HL-60 (cell line): Measurements from ENCODE around the gene ARHGEF6.

Source experiments
- DNase-seq, 2 experiments: peaks; one replicate each; pipeline ENCODE4 v3.0.0-alpha.2; 2010 to 2020; ENCODE audit warnings: low read depth in 1 of 2, low spot score in 1 of 2
- H3K27ac ChIP-seq: fragments of 250-450 bp; sonication (Bioruptor Pico); replicated peaks from 2 replicates; pipeline ENCODE4 v1.5.1; 2020; ENCODE audit warnings: mild to moderate bottlenecking, moderate library complexity
- H3K27me3 ChIP-seq: fragments of 250-450 bp; sonication (Bioruptor Pico); 2 replicates; pipeline ENCODE4 v1.5.1; 2021; ENCODE audit warnings: mild to moderate bottlenecking, moderate library complexity; ENCODE audit not compliant: insufficient read depth, poor library complexity, severe bottlenecking
- H3K4me3 ChIP-seq: replicated peaks from 2 replicates; pipeline ENCODE4 v1.5.1; 2011; ENCODE audit warnings: mild to moderate bottlenecking, control low read depth, low read length; ENCODE audit not compliant: insufficient read depth
- GABPA ChIP-seq: IDR thresholded peaks from 2 replicates; pipeline ENCODE4 v1.6.1; 2012; ENCODE audit warnings: low read depth
- POLR2AphosphoS5 ChIP-seq: IDR thresholded peaks from 2 replicates; pipeline ENCODE4 v1.6.1; 2012; ENCODE audit warnings: low read depth
- SPI1 ChIP-seq: IDR thresholded peaks from 2 replicates; pipeline ENCODE4 v1.6.1; 2012; ENCODE audit warnings: low read depth, mild to moderate bottlenecking, borderline replicate concordance
- TF ChIP-seq, protein P1 (sequence below): IDR thresholded peaks from one replicate; pipeline ENCODE4 v1.5.1; 2011; ENCODE audit warnings: low read length, control low read depth, inconsistent platforms; ENCODE audit not compliant: insufficient read depth
- TF ChIP-seq, protein P2 (sequence below): IDR thresholded peaks from 2 replicates; pipeline ENCODE4 v1.6.1; 2012; ENCODE audit warnings: low read depth; ENCODE audit not compliant: insufficient replicate concordance

The ARHGEF6 gene

DNA sequence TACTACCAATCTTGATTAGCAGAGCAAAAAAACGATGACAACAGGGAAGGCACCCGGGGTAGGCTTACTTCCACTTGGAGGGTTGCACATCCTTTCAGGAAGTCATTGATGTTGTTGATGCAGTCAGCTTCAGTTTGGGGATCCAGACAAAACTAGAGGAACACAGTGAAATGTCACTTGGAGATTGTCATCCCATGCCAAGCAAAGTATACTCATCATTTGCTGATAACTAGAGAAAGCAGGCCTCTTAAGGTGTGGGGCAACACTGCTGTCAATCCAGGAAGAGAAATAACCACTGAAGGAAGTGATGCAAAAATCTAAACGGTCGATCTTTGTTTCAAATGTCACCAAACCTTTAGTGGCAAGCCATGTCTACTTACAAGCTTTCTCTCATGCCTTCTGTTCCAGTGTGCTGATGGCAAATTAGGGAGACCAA lies 1.4 kb downstream of the ARHGEF6 start:
- peak; percentile 55 to 86 for DNase-seq
- no peaks in the 10 kb centered on the region for H3K27me3 ChIP-seq
- H3K27ac ChIP-seq: peak overlapping the region; percentile 93
- TF ChIP-seq, protein P1, sequence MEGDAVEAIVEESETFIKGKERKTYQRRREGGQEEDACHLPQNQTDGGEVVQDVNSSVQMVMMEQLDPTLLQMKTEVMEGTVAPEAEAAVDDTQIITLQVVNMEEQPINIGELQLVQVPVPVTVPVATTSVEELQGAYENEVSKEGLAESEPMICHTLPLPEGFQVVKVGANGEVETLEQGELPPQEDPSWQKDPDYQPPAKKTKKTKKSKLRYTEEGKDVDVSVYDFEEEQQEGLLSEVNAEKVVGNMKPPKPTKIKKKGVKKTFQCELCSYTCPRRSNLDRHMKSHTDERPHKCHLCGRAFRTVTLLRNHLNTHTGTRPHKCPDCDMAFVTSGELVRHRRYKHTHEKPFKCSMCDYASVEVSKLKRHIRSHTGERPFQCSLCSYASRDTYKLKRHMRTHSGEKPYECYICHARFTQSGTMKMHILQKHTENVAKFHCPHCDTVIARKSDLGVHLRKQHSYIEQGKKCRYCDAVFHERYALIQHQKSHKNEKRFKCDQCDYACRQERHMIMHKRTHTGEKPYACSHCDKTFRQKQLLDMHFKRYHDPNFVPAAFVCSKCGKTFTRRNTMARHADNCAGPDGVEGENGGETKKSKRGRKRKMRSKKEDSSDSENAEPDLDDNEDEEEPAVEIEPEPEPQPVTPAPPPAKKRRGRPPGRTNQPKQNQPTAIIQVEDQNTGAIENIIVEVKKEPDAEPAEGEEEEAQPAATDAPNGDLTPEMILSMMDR: no peak
- TF ChIP-seq GABPA (0 out of 2 replicates have a peak, but pooled peaks have one; percentile 19), SPI1 (no peak; the same call in 1 of the 2 replicates), POLR2AphosphoS5 (0 out of 2 replicates have a peak, but pooled peaks have one; percentile 39)
- TF ChIP-seq, protein P2, sequence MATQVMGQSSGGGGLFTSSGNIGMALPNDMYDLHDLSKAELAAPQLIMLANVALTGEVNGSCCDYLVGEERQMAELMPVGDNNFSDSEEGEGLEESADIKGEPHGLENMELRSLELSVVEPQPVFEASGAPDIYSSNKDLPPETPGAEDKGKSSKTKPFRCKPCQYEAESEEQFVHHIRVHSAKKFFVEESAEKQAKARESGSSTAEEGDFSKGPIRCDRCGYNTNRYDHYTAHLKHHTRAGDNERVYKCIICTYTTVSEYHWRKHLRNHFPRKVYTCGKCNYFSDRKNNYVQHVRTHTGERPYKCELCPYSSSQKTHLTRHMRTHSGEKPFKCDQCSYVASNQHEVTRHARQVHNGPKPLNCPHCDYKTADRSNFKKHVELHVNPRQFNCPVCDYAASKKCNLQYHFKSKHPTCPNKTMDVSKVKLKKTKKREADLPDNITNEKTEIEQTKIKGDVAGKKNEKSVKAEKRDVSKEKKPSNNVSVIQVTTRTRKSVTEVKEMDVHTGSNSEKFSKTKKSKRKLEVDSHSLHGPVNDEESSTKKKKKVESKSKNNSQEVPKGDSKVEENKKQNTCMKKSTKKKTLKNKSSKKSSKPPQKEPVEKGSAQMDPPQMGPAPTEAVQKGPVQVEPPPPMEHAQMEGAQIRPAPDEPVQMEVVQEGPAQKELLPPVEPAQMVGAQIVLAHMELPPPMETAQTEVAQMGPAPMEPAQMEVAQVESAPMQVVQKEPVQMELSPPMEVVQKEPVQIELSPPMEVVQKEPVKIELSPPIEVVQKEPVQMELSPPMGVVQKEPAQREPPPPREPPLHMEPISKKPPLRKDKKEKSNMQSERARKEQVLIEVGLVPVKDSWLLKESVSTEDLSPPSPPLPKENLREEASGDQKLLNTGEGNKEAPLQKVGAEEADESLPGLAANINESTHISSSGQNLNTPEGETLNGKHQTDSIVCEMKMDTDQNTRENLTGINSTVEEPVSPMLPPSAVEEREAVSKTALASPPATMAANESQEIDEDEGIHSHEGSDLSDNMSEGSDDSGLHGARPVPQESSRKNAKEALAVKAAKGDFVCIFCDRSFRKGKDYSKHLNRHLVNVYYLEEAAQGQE: no peak
- peak overlapping the region; percentile 44 for H3K4me3 ChIP-seq

DNA sequence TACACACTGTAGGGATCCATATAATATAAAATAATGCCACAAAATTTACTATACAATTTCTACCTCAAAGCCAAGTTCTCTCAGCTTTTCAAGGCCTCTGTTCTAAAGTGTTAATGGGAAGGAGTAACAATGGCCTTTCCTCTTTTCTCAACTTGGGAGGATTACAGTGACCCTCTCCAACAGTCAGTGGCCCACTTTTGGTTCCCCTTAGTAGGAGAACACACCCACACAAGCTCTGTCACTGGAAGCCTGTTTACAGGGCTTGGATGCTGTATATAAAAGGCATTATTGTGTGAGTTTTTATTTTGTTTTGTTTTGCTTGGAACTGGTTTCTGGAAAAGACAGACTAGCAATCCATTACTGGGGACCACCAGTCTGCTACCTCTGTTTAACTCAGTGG lies 1.8 kb downstream of the ARHGEF6 start:
- Histone ChIP-seq H3K27ac (peak overlapping the region; percentile 93), H3K27me3 (no peaks in the 10 kb centered on the region), H3K4me3 (peak overlapping the region; percentile 44)
- TF ChIP-seq, protein P1: no peak
- TF ChIP-seq SPI1 (no peak), GABPA (no peak), POLR2AphosphoS5 (no peak)
- TF ChIP-seq, protein P2: no peak
- no peak for DNase-seq

DNA sequence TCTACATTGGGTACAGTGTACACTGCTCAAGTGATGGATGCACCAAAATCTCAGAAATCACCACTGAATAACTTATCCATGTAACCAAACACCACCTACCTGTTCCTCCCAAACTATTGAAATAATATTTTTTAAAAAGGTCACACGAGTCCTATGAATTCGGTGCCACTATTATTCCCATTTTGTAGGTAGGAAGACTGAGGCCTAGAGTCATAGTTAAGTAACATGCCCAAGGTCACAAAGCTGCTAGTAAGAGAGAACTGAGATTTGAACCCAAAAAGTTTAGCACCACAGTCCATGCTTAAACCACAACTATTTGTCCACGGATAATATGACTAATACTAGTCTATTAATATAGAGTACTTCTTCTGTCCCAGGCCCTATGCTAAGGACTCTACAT lies 2.7 kb downstream of the ARHGEF6 start:
- Histone ChIP-seq H3K27ac (no peak overlapping the region; the same call in 1 of the 2 replicates), H3K4me3 (peak overlapping the region; percentile 44), H3K27me3 (no peaks in the 10 kb centered on the region)
- TF ChIP-seq, protein P1: no peak
- TF ChIP-seq POLR2AphosphoS5 (no peak), GABPA (no peak), SPI1 (no peak)
- TF ChIP-seq, protein P2: no peak
- DNase-seq: no peak
